ENCODE results near the gene DDIT4L.
"Not testable (repeated sequence)": the region's sequence is repeated elsewhere in the genome, so short reads cannot be mapped to it uniquely, and the experiment has no call there.

Gene DDIT4L

GRCh38 chr4:100206850-100207249 is 16.6 kb upstream of the DDIT4L start:
- TF ChIP-seq CTCF (IDR thresholded peaks at IDR 0.05; ENCODE audit: low read depth, low read length): no peak
- in situ Hi-C loops (cut with HindIII; ENCODE audit: low sequenced_read_pairs): no loop called here
- DNase-seq (ENCODE audit: low read depth, low spot score): no peak
- no peak overlapping the region for H3K4me3 ChIP-seq (ENCODE audit: low read depth, low read length)

- no peak for DNase-seq (ENCODE audit: low read depth, low spot score)
- no peak overlapping the region for H3K4me3 ChIP-seq (ENCODE audit: low read depth, low read length)
- no peak for TF ChIP-seq CTCF (IDR thresholded peaks at IDR 0.05; ENCODE audit: low read depth, low read length)
- in situ Hi-C loops (cut with HindIII; ENCODE audit: low sequenced_read_pairs): no loop called here
These were observed 7.8 kb upstream of the DDIT4L start for GRCh38 chr4:100198061-100198460.

GRCh38 chr4:100196388-100197071 is 6.3 kb upstream of the DDIT4L start:
- in situ Hi-C loops (cut with HindIII; ENCODE audit: low sequenced_read_pairs); DNase-seq (ENCODE audit: low read depth, low spot score); H3K4me3 ChIP-seq (ENCODE audit: low read depth, low read length): not testable (repeated sequence)

GRCh38 chr4:100190643-100191600 is 654 bp upstream of the DDIT4L start:
- TF ChIP-seq CTCF (IDR thresholded peaks at IDR 0.05; ENCODE audit: low read depth, low read length): no peak
- H3K4me3 ChIP-seq (ENCODE audit: low read depth, low read length): peak overlapping the region; percentile 55
- peak; percentile 36 for DNase-seq (ENCODE audit: low read depth, low spot score)
- in situ Hi-C loops (cut with HindIII; ENCODE audit: low sequenced_read_pairs): no loop called here

GRCh38 chr4:100188829-100189228 is 1.4 kb downstream of the DDIT4L start:
- no peak overlapping the region for H3K4me3 ChIP-seq (ENCODE audit: low read depth, low read length)
- DNase-seq (ENCODE audit: low read depth, low spot score): no peak
- in situ Hi-C loops (cut with HindIII; ENCODE audit: low sequenced_read_pairs): no loop called here
- TF ChIP-seq CTCF (IDR thresholded peaks at IDR 0.05; ENCODE audit: low read depth, low read length): no peak

GRCh38 chr4:100187781-100188180 is 2.5 kb downstream of the DDIT4L start:
- DNase-seq (ENCODE audit: low read depth, low spot score): no peak
- in situ Hi-C loops (cut with HindIII; ENCODE audit: low sequenced_read_pairs): no loop called here
- TF ChIP-seq CTCF (IDR thresholded peaks at IDR 0.05; ENCODE audit: low read depth, low read length): no peak
- no peak overlapping the region for H3K4me3 ChIP-seq (ENCODE audit: low read depth, low read length)

GRCh38 chr4:100184787-100185186 is 5.5 kb downstream of the DDIT4L start:
- no peak for DNase-seq (ENCODE audit: low read depth, low spot score)
- no peak overlapping the region for H3K4me3 ChIP-seq (ENCODE audit: low read depth, low read length)
- in situ Hi-C loops (cut with HindIII; ENCODE audit: low sequenced_read_pairs): no loop called here
- no peak for TF ChIP-seq CTCF (IDR thresholded peaks at IDR 0.05; ENCODE audit: low read depth, low read length)
